ENCODE measurements around the gene ZNF346.
"Not testable (repeated sequence)": the region's sequence is repeated elsewhere in the genome, so short reads cannot be mapped to it uniquely, and the experiment has no call there.

Gene ZNF346

GRCh38 chr5:177022386-177023302, at the start of gene ZNF346:
ZNF346 (plus strand) TSS chr5:177022696; CDS start chr5:177022739, 43 bp downstream.
- DNase-seq (ENCODE audit: insufficient read length, low spot score) (peak; percentile 98), FAIRE-seq (no peak)

- DNase-seq (ENCODE audit: insufficient read length, low spot score): no peak
- FAIRE-seq: no peak
Measured at GRCh38 chr5:176979669-176980068, 42.8 kb upstream of the ZNF346 start.

- FAIRE-seq (no peak), DNase-seq (ENCODE audit: insufficient read length, low spot score) (no peak)
Measured at GRCh38 chr5:176980818-176981217, 41.7 kb upstream of the ZNF346 start.

GRCh38 chr5:176983112-176983511, 39.4 kb upstream of the ZNF346 start:
- FAIRE-seq; DNase-seq (ENCODE audit: insufficient read length, low spot score): not testable (repeated sequence)

DNA sequence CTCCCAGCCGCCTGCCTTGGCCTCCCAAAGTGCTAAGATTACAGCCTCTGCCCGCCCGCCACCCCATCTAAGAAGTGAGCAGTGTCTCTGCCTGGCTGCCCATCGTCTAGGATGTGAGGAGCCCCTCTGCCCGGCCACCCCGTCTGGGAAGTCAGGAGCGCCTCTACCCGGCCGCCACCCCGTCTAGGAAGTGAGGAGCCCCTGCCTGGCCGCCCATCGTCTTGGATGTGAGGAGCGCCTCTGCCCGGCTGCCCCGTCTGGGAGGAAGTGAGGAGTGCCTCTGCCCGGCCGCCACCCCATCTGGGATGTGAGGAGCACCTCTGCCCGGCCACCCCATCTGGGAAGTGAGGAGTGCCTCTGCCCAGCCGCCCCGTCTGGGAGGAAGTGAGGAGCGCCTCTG, 38.9 kb upstream of the ZNF346 start:
- not testable (repeated sequence) for DNase-seq (ENCODE audit: insufficient read length, low spot score); FAIRE-seq

DNA sequence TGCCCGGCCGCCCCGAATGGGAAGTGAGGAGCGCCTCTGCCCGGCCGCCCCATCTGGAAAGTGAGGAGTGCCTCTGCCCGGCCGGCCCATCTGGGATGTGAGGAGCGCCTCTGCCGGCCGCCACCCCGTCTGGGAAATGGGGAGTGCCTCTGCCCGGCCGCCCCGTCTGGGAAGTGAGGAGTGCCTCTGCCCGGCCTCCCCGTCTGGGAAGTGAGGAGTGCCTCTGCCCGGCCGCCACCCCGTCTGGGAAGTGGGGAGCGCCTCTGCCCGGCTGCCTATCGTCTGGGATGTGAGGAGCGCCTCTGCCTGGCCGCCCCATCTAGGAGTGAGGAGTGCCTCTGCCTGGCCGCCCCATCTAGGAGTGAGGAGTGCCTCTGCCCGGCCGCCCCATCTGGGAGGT, 38.3 kb upstream of the ZNF346 start:
- not testable (repeated sequence) for FAIRE-seq; DNase-seq (ENCODE audit: insufficient read length, low spot score)

GRCh38 chr5:176985516-176985915, 37.0 kb upstream of the ZNF346 start:
- FAIRE-seq (no peak), DNase-seq (ENCODE audit: insufficient read length, low spot score) (no peak)

- no peak for FAIRE-seq
- no peak for DNase-seq (ENCODE audit: insufficient read length, low spot score)
Measured at GRCh38 chr5:176986280-176986679, 36.2 kb upstream of the ZNF346 start.

- no peak for DNase-seq (ENCODE audit: insufficient read length, low spot score)
- no peak for FAIRE-seq
Measured at GRCh38 chr5:176987583-176987982, 34.9 kb upstream of the ZNF346 start.

GRCh38 chr5:176993081-176993480, 29.4 kb upstream of the ZNF346 start:
- not testable (repeated sequence) for FAIRE-seq; DNase-seq (ENCODE audit: insufficient read length, low spot score)

- DNase-seq (ENCODE audit: insufficient read length, low spot score) (no peak), FAIRE-seq (no peak)
Measured at GRCh38 chr5:176994460-176995121, 27.9 kb upstream of the ZNF346 start.

DNA sequence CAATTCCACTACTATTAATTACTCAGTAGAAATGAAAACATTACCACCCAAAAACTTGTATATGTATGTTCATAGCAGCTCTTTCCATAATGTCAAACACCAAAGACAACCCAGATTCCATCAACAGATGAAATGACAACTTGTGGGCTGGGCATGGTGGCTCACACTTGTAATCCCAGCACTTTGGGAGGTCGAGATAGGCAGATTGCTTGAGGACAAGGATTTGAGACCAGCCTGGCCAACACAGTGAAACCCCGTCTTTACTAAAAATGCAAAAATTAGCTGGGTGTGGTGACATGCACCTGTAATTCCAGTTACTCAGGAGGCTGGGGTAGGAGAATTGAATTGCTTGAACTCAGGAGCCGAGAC, 27.4 kb upstream of the ZNF346 start:
- FAIRE-seq: no peak
- no peak for DNase-seq (ENCODE audit: insufficient read length, low spot score)

GRCh38 chr5:176995896-176996767, 26.4 kb upstream of the ZNF346 start:
- DNase-seq (ENCODE audit: insufficient read length, low spot score) (no peak), FAIRE-seq (no peak)

DNA sequence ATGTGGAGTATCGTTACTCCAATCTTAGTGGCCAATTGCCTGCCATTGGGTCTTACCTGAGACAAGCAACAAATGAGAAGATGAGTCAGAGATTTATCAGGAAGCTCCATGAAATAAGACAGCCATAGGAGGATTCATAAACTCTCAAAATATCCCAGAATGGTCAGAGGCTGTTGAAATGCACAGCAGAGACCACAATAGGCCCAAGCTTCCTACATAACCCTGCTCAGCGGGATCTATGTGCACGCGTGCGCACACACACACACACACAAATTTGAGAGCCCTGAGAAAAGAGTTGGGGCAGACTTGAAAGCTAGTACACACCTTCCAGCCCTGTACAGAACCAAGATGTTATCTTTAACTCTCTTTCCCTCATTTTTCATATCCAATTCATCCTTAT, 25.7 kb upstream of the ZNF346 start:
- DNase-seq (ENCODE audit: insufficient read length, low spot score) (no peak), FAIRE-seq (no peak)

DNA sequence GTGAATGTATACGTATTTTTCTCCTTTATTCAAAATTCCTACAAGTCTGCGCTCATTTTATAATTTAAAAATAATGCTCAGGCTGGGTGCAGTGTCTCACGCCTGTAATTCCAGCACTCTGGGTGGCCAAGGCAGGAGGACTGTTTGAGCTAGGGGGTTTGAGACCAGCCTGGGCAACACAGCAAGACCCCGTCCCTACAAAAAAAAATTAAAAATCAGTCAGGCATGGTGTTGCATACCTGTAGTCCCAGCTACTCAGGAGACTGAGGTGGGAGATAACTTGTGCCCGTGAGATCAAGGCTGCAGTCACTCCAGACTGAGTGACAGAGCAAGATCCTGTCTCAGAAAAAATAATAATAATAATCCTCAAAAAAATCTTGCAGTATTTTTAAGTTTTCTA, 23.7 kb upstream of the ZNF346 start:
- DNase-seq (ENCODE audit: insufficient read length, low spot score) (no peak), FAIRE-seq (no peak)

DNA sequence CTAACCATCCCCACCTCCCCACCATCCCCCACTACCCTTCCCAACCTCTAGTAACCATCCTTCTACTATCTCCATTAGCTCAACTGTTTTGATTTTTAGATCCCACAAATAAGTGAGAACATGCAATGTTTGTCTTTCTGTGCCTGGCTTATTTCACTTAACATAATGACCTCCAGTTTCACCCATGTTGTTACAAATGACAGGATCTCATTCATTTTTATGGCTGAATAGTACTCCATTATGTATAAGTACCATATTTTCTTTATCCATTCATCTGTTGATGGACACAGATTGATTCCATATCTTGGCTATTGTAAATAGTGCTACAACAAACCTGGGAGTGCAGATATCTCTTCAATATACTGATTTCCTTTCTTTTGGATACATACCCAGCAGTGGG, 23.0 kb upstream of the ZNF346 start:
- not testable (repeated sequence) for FAIRE-seq

GRCh38 chr5:177003649-177004048, 18.8 kb upstream of the ZNF346 start:
- FAIRE-seq (no peak), DNase-seq (ENCODE audit: insufficient read length, low spot score) (no peak)

More for the DNA sequence above, 23.0 kb upstream of the ZNF346 start:
- not testable (repeated sequence) for DNase-seq (ENCODE audit: insufficient read length, low spot score)

- no peak for FAIRE-seq
- no peak for DNase-seq (ENCODE audit: insufficient read length, low spot score)
Measured at GRCh38 chr5:177004961-177005360, 17.5 kb upstream of the ZNF346 start.

DNA sequence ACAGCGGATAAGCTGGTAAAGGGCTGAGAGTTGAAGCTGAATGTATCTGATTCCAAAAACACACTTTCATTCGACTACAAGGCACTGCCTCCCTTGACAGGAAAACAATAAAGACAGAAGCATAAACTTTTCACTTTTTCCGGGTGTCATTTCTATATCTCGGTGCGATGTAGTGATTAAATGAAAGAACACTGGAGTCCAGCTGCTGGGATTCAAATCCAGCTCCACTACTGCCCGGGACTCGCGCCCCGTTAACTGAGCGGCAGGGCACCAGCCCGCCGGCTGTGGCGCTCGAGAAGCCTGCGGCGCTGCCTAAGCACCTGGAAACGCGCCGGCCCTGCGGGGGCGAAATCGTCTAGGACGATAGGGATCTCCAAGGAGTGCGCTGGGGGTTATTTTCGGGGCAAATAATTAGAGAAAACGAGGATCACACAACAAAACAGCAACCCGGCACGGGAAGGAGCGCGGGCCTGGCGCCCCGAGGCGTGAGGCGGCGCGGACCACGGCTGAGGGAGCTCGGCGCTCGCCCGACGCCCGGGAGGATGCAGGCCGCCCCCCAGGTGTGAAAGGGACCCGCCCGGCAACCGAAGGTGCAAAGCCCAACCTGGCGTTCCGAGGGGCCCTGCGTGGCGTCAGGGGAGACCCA, 16.8 kb upstream of the ZNF346 start:
- DNase-seq (ENCODE audit: insufficient read length, low spot score) (no peak), FAIRE-seq (no peak)

GRCh38 chr5:177006265-177006972, 16.1 kb upstream of the ZNF346 start, which contains the start of gene UIMC1:
UIMC1 (minus strand) TSS chr5:177006779; CDS start chr5:176982615, 24,164 bp downstream.
- FAIRE-seq: no peak

More at GRCh38 chr5:177006265-177006972, 16.1 kb upstream of the ZNF346 start, which contains the start of gene UIMC1:
- peak; percentile 87 for DNase-seq (ENCODE audit: insufficient read length, low spot score)
